ELF-1 (cell line): ENCODE results near the gene PIK3R6.
"Not testable (repeated sequence)": the region's sequence is repeated elsewhere in the genome, so short reads cannot be mapped to it uniquely, and the experiment has no call there.

ENCODE experiments used
- DNase-seq: peaks from one replicate; pipeline ENCODE4 v3.0.0-alpha.2; 2016; ENCODE audit warnings: low read depth, low spot score

Gene PIK3R6

GRCh38 chr17:8873801-8874715, 6.6 kb upstream of the PIK3R6 start:
- DNase-seq, result no peak

DNA sequence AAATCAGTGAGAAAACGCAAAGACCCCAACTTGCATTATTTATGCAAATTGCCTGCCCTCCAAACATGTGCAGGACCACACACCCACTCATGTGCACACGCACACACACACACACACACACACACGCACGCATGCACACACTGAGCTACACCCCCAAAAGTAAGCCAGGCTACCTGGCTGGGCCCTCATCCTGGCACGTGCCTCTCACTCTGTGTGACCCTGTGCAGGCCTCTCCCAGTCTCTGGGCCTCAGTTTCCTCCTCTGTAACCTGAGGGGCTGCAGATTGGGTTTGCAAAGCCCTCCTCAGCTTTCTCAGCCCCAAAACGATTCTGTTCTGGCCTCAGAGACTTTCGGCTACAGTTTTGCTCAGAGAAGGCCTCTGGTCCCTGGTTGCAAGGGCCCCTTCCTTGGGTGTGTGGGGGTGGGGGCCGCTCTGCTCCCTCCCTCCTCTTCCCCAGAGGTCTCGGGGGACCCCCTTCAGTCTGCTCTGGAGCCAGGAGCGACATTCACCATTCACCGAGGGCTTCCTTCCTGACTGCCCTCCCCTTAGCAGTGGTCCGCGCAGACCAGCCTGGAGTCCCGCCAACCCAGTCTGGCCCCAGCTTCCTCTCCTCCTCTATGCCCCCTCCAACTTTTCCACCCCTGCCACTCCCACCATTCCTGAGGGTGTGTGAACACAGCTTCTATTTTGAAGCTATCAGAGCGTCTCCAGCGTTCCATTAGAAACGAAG, 5.4 kb upstream of the PIK3R6 start:
- DNase-seq, result no peak

DNA sequence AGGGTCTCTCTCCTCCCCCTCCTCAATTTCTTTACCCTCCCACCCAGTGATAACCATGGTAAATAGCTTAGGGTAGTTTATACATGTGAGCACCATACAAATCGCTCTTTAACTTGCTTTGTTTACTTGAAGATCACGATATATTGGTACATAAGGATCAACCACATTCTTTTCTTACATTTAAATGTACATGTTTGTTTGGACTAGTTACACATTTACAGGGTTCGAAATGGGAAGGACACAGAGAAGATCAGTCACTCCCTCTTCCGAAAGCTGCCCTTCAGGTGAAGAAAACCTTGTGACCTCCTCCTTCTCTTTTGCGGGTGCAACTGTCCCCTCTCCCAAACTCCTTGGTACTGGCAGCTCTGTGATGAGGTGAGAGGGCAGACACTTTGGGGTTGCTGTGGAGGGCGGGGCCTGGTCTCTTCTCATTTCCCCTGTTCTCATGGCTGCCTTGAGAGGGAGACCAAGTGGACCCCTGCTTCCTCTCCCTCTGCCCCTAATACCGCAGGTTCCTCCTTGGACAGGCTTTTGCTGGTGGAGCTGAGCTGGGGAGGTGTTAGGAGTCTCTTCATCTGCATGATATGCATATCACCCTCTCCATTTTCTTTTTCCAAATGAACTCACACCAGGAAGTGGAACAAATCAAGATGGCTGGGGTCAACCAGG, 4.7 kb upstream of the PIK3R6 start:
- no peak for DNase-seq

- no peak for DNase-seq
Observed at GRCh38 chr17:8871081-8871581, 3.7 kb upstream of the PIK3R6 start.

DNA sequence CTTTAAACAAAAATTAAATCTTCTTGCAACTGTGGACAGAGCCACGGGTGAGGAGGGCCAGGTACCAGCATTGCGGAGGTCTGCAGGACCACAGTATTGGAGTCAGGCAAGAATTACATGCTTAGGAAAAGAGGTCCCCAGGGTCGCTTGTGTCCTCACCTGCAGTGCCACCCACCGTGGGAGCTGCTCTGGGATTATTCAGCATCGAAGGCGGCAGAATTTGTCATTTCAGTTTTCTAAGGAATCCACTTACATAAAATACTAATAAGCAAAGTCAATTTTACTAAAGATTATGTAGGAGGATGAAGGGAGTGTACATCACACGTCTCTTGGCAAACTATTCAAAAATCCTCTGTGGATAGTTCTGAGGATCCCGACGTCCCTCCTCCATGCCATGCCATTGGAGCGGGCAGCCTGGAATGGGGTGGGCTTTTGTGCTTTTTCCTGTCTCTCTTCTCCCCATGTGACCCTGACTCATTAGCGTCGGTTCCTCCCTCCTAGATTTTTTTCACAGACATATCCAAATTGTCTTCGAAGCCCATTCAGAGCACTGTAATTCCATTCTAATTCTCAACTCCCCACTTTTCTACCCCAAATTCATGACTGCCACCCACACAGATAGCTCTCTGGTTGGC, 3.0 kb upstream of the PIK3R6 start:
- no peak for DNase-seq

GRCh38 chr17:8869114-8869815, 1.8 kb upstream of the PIK3R6 start:
- DNase-seq, result no peak

GRCh38 chr17:8868529-8868951, 1.1 kb upstream of the PIK3R6 start:
- DNase-seq, result no peak

DNA sequence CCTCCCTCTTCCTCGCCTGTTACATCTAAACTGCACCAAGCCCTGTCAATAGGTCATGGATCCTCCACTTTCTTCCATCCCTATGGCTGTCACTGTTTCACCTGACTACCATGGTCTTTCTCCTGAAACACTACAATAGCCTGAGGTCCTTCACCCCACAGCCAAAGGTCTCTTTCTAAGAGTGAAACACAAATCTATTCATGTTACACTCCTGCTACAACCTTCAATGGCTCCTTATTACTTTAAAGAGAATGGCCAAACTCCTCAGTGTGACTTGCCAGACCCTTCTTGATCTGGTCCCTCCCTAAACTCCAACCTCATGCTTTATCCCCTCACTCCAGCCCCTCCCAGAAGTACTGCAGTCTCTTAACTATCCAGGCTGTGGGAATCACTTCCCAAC, 618 bp upstream of the PIK3R6 start:
- DNase-seq, result no peak

GRCh38 chr17:8865811-8866210, 1.7 kb downstream of the PIK3R6 start:
- no peak for DNase-seq

GRCh38 chr17:8865385-8865784, 2.1 kb downstream of the PIK3R6 start:
- DNase-seq, result no peak

DNA sequence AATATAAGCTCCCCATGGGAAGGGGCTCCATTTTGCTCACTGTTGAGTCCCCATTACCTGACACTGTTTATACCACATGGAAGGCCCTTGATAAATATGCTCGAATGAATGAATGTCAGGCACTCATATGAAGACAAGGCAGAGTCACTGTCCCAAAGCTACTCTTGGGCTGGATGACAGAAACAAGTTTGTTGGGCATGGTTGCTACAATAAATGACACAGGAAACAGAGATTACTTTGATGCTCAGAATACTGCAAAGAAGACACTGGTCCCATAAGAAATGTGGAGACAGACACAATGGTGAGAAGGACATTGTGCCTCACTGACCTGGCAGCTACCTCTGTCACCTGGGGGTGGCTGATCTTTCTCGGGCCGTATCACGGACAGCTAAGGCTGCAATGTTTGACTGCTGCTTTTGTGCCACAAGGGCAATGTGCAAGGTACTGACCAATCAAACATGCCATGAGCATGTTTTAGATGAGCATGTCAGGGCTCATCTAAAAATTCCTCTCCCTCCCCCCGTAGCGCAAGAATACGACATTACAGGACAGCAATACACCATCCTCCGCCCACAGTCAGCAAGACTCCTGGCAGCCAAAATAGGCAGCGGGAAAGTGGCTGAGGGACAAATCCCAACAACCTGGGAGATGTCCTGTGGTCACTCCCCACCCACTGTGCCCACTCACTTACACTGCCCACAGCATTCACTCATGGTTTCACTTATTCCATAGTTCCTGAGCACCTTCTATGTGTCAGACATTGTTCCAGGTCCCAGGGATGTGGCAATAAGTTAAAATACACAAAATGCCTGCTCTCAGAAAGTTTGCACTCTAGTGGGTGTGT, 5.0 kb downstream of the PIK3R6 start:
- DNase-seq, result no peak

DNA sequence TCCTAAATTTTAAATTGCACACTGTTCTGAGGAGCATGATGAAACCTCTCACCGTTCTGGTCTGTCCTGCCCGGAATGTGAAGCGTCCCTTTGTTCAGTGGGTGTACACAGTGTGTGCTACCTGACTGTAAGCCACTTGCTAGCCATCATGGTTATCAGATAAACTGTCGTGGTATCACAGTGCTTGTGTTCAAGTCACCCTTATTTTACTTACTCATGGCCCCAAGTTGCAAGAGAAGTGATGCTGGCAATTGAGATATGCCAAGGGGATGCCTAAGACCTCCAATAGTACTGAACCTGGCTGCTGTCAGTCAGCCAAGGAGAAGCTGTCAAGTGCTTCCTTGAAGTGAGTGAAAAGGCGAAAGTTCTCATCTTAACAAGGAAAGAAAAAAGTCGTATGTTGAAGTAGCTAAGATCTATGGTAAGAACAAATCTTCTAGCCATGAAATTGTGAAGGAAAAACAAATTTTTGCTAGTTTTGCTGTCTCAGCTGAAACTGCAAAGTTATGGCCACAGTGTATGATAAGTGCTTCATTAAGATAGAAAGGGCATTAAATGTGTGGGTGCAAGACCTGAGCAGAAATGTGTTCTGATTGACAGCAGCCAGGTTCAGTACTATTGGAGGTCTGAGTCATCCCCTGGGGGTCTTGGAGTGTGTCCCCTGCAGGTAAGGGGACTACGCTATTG, 5.8 kb downstream of the PIK3R6 start:
- no peak for DNase-seq

DNA sequence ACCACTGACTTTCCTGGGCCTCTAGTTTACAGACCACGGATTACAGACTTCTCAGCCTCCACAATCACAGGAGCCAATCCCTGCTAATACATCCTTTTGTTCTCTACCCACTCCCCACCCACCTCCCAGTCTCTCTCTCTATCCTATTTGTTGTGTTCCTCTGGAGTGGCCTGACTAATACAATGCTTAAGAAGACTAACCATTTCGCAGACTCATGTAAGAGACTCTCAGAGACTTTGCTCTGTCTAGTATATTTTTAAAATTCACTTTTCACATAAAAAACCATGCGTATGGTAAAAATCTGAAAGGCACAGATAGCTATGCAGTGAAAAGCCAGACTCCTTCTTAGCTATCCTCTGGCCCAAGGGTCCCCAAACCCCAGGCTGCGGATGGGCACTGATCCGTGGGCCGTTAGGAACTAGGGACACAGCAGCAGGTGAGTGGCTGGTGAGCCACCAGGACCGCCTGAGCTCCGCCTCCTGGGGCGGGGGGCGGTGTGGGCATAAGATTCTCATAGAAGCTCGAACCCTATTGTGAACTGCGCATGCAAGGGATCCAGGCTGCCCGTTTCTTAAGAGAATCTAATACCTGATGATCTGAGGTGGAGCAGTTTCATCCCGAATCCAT, 7.6 kb downstream of the PIK3R6 start:
- no peak for DNase-seq

DNA sequence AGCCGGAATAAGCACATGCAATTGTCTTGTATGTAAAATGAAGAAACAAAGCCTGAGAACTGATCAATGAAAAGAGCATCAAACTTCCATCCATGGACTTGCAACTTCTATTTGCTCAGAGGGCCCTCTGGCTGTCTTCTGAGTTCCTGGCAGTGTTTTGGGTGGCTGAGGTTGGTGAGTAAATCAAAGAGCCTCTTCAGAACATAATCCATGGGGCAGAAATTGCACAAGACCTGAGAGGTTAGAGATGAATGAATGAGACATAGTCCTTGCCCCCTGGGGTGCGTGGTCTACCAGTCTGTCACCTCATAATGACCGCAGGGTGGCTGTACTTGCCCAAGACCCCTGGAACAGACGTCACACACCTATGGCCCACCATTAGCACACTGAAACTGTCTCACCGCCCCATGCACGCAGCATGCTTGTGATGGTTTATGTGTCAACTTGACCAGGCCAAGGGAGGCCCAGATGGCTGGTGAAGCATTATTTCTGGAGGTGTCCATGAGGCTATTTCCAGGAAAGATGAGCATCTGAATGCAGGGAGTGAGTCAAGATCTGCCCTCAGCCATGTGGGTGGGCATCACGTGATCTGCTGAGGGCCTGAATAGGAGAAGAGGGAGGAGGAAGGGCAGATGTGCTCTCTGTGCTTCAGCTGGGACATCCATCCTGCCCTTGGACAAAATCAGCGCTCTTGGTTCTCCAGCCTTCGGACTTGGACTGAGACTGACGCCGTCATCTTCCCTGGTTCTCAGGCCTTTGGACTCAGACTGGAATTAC, 8.3 kb downstream of the PIK3R6 start:
- DNase-seq, result no peak

DNA sequence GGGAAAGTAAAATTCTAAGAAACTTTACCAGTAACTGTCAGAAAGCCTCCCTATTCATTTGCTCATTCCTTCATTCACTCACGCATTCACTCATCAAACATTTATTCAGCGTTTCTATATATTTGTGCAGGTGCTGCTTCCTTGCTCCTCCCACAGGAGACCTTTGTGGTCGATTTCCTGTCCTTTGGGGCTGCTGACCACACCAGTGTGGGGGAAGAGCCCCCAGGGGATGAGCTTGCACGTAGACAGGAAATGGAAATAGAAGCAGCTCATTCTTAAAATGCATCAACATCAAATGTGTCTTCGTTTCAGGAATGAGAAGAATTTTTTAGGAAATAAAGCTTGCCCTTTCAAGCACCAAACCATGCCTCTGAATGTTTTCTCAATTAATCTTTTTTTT, 9.6 kb downstream of the PIK3R6 start:
- no peak for DNase-seq

- DNase-seq, result no peak
Observed at GRCh38 chr17:8856869-8857575, 10.5 kb downstream of the PIK3R6 start.

GRCh38 chr17:8856205-8856603, 11.3 kb downstream of the PIK3R6 start:
- DNase-seq, result not testable (repeated sequence)
